Activated T-cell treated with anti-CD3 and anti-CD28 coated beads, Interleukin-2, amount 50 U/mL, for 72 hours (primary cell): ENCODE data around the gene SBNO2. TPM values are rescaled to one million over a fixed set of nuclear protein-coding genes. Genes with fewer than 3 reads are reported as not detected.

Experiments
- ATAC-seq, 2 donors: fragments of 150-1000 bp; cut with Tn5 transposase; replicated peaks in 1 of 2; 2 replicates each; pipeline ENCODE4 v1.10.0; 2021; ENCODE audit warnings: moderate library complexity in 2 of 2, mild to moderate bottlenecking in 1 of 2
- DNase-seq, 2 donors: peaks; one replicate each; pipeline ENCODE4 v3.0.0; 2021 to 2022; ENCODE audit warnings: mixed read lengths in 1 of 2
- H3K27ac Mint-ChIP-seq: one replicate; pipeline ENCODE4 v1.8.0; 2022; ENCODE audit warnings: mild to moderate bottlenecking, moderate library complexity, mixed read lengths
- H3K27me3 Mint-ChIP-seq: one replicate; pipeline ENCODE4 v1.8.0; 2022; ENCODE audit warnings: low read depth, mixed read lengths
- H3K36me3 Mint-ChIP-seq, 2 donors: one replicate each; pipeline ENCODE4 v1.8.0; 2022; ENCODE audit warnings: mixed read lengths in 2 of 2, mild to moderate bottlenecking in 1 of 2; ENCODE audit not compliant: insufficient read depth in 2 of 2
- H3K4me1 Mint-ChIP-seq: one replicate; pipeline ENCODE4 v1.8.0; 2022; ENCODE audit warnings: low read depth, mixed read lengths
- H3K4me3 Mint-ChIP-seq, 2 donors: one replicate each; pipeline ENCODE4 v1.8.0; 2022; ENCODE audit warnings: mild to moderate bottlenecking in 2 of 2, mixed read lengths in 2 of 2, moderate library complexity in 2 of 2
- H3K9me3 Mint-ChIP-seq, 2 donors: one replicate each; pipeline ENCODE4 v1.8.0; 2022; ENCODE audit warnings: mixed read lengths in 2 of 2
- total RNA-seq, 2 donors: library from RNA; stranded (reverse); gene quantifications; one replicate each; pipeline ENCODE4 v1.2.3, GENCODE V29; 2022

Gene SBNO2
- total RNA-seq, 2 donors from 2014 or later, result 142 to 146 TPM

- Mint-ChIP-seq H3K27ac (no peak overlapping the region), H3K9me3 (no peaks in the 10 kb centered on the region), H3K27me3 (no peaks in the 10 kb centered on the region), H3K36me3 (no peaks in the 10 kb centered on the region), H3K4me1 (no peaks in the 10 kb centered on the region), H3K4me3 (no peak overlapping the region)
- ATAC-seq (no peak), DNase-seq (no peak)
Observed at GRCh38 chr19:1157931-1158884, 15.9 kb downstream of the SBNO2 start.

DNA sequence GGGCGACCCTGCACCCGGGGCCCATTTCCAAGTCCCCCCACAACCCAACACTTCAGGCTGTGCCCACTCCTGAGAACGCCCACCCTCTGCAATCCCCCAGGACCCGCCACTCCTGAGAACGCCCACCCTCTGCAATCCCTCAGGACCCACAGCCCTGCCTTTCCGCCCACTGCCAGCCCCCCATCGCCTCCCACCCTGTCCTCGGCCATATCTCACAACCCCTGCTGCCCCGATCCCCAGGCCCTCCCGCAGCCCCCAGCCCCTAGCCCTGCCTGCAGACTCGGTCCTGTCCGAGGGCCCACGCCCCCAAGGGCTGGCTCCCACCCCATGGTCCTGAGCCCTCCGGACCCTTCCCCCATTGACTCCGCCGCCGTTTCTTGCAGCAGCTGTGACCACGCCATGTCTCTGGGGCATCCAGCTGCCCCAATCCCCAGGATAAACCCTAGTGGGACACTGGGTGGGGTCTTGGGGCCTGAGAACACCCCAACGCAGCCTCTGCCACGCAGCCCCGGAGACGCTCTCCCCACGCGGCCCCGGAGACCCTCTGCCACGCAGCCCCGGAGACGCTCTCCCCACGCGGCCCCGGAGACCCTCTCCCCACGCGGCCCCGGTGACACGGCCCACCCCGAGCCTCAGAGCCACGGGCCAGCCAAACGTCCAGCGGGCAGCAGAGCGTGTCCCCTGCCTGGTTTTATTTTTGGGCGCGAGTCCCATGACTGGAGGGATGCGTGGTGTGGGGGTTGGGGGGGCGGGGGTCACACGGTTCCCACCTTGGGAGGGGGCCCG is 17.0 kb downstream of the SBNO2 start:
- no peak overlapping the region for H3K27ac Mint-ChIP-seq
- no peaks in the 10 kb centered on the region for H3K4me1 Mint-ChIP-seq
- no peak overlapping the region for H3K4me3 Mint-ChIP-seq
- no peak for DNase-seq
- H3K36me3 Mint-ChIP-seq, result peaks cover 0 to 2% of the 10 kb centered on the region in 2 donors
- no peaks in the 10 kb centered on the region for H3K9me3 Mint-ChIP-seq
- ATAC-seq, result no peak
- H3K27me3 Mint-ChIP-seq, result no peaks in the 10 kb centered on the region

DNA sequence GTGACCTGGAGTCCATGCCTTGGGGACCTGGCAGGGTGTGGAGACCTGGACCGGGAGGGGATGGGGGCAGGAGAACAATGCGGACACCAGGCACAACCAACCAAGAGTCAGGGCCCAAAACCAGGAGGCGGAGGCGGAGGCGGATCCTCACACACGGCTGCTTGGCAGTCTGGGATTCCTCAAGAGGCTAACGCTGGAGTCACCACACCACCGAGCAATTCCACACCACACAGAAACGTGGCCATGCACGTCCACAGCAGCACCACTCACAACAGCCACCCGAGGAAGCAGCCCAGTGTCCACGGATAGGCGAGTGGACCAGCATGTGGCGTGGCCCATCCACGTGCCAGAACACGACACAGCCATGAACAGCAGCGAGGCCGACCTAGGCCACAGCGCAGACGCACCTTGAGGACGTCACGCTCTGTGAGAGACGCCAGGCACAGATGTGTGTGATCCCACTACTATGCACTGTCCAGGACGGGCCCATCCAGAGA is 17.7 kb downstream of the SBNO2 start:
- H3K4me1 Mint-ChIP-seq, result no peaks in the 10 kb centered on the region
- H3K27ac Mint-ChIP-seq, result no peak overlapping the region
- peaks cover 0 to 2% of the 10 kb centered on the region in 2 donors for H3K36me3 Mint-ChIP-seq
- no peaks in the 10 kb centered on the region for H3K9me3 Mint-ChIP-seq
- DNase-seq (no peak), ATAC-seq (no peak)
- H3K27me3 Mint-ChIP-seq, result no peaks in the 10 kb centered on the region
- H3K4me3 Mint-ChIP-seq, result no peak overlapping the region

DNA sequence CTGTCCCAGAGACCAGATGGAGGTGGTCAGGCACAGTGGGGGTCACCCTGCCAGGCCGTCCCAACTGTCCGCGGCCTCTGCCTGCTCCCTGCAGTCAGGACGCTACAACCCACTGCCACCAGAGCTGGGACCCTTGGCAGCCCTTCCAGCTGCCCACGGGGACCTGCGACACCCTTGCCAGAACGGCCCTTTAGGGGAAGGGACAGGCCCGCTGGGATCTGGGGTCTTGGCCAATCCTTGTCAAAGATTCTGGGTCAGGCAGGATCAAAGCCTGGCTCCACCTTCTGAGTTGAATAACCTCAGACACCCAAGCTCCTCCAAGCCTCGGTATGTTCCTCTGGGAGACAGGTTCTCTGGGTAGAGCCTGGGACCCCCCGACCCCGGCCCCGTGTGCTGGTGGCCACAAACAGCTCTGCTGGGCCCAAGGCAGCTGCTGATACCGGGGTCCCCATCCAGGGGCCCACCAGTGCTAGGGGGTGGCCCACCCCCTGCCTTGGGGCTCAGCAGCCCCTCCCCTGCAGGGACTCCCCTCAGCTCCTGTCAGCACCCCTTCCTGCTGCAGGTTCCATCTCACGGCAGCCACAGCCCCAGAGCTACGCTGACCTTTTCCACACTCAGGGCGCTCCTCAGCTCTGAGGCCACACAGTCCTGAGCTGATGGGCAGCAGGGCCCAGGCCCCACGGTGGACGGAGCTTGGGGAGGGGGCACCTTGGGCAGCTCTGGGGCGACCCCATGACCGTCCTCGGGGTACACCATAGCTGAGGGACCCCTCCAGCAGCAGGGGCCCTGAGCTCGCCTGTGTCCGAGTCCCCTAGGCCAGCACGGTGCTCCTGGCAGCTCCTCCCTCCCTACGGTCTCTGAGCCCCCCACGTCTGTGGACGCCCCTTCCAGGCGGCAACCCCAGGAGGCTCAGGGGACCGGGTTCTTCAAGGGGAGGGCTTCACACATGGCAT is 18.4 kb downstream of the SBNO2 start:
- Mint-ChIP-seq H3K27ac (no peak overlapping the region), H3K4me3 (no peak overlapping the region), H3K36me3 (peaks cover 0 to 2% of the 10 kb centered on the region in 2 donors), H3K4me1 (no peaks in the 10 kb centered on the region), H3K27me3 (no peaks in the 10 kb centered on the region), H3K9me3 (no peaks in the 10 kb centered on the region)
- no peak for ATAC-seq
- no peak for DNase-seq

- no peak for ATAC-seq
- Mint-ChIP-seq H3K27me3 (no peaks in the 10 kb centered on the region), H3K9me3 (no peaks in the 10 kb centered on the region), H3K27ac (no peak overlapping the region), H3K36me3 (peaks cover 0 to 2% of the 10 kb centered on the region in 2 donors), H3K4me3 (no peak overlapping the region), H3K4me1 (no peaks in the 10 kb centered on the region)
- DNase-seq, result no peak
Observed at GRCh38 chr19:1154731-1155351, 19.2 kb downstream of the SBNO2 start.

- Mint-ChIP-seq H3K9me3 (no peaks in the 10 kb centered on the region), H3K27me3 (no peaks in the 10 kb centered on the region), H3K27ac (no peak overlapping the region)
Observed at GRCh38 chr19:1153891-1154730, 20.0 kb downstream of the SBNO2 start.

GRCh38 chr19:1151917-1152587 is 22.0 kb downstream of the SBNO2 start:
- H3K27me3 Mint-ChIP-seq, result no peaks in the 10 kb centered on the region
- no peak overlapping the region for H3K4me3 Mint-ChIP-seq
- H3K4me1 Mint-ChIP-seq, result no peaks in the 10 kb centered on the region
- ATAC-seq (no peak), DNase-seq (no peak)
- no peaks in the 10 kb centered on the region for H3K9me3 Mint-ChIP-seq
- no peak overlapping the region for H3K27ac Mint-ChIP-seq
- H3K36me3 Mint-ChIP-seq, result peaks cover 0 to 2% of the 10 kb centered on the region in 2 donors

More at GRCh38 chr19:1153891-1154730, 20.0 kb downstream of the SBNO2 start:
- H3K36me3 Mint-ChIP-seq, result peaks cover 0 to 2% of the 10 kb centered on the region in 2 donors
- H3K4me3 Mint-ChIP-seq, result no peak overlapping the region
- H3K4me1 Mint-ChIP-seq, result no peaks in the 10 kb centered on the region
- DNase-seq (no peak), ATAC-seq (no peak)

DNA sequence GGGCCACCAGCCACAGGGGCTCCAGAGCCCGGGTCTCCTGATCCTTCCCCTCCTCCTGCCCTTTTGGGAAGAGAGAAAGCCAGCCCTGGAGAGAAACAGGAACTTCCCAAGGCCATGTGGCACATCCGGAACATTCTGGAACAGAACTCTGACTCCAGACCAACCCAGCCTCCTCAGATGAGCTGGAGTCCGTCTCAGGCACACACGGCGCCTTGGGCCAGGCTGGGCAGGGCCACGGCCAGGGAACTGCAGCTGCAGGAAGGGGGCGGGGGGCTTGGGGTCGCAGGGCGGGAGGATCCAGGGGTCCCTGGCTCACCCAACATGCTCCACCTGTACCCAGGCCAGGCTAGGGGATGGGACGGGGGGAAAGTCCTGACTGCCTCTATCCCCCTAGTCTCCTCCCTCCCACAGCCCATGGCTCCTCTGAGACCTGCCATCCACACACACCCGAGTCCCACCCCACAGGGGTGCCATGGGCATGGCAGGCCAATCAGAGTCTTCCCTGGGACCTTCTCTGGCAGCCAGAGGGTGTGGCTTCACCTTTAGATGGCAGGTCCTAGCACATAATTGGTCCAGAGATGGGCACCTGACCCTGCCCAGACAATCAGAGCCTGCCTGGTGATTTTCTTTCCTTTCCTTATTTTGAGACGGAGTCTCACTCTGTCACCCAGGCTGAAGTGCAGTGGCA is 22.9 kb downstream of the SBNO2 start:
- Mint-ChIP-seq H3K9me3 (no peaks in the 10 kb centered on the region), H3K36me3 (peaks cover 0 to 2% of the 10 kb centered on the region in 2 donors), H3K4me1 (no peaks in the 10 kb centered on the region), H3K27ac (no peak overlapping the region), H3K27me3 (no peaks in the 10 kb centered on the region), H3K4me3 (no peak overlapping the region)
- DNase-seq, result no peak
- no peak for ATAC-seq

- no peaks in the 10 kb centered on the region for H3K27me3 Mint-ChIP-seq
- peaks cover 0 to 2% of the 10 kb centered on the region in 2 donors for H3K36me3 Mint-ChIP-seq
- H3K27ac Mint-ChIP-seq, result no peak overlapping the region
- H3K9me3 Mint-ChIP-seq, result no peaks in the 10 kb centered on the region
- ATAC-seq (no peak), DNase-seq (no peak)
- H3K4me3 Mint-ChIP-seq, result no peak overlapping the region
- H3K4me1 Mint-ChIP-seq, result no peaks in the 10 kb centered on the region
Observed at GRCh38 chr19:1150333-1151036, 23.6 kb downstream of the SBNO2 start.

DNA sequence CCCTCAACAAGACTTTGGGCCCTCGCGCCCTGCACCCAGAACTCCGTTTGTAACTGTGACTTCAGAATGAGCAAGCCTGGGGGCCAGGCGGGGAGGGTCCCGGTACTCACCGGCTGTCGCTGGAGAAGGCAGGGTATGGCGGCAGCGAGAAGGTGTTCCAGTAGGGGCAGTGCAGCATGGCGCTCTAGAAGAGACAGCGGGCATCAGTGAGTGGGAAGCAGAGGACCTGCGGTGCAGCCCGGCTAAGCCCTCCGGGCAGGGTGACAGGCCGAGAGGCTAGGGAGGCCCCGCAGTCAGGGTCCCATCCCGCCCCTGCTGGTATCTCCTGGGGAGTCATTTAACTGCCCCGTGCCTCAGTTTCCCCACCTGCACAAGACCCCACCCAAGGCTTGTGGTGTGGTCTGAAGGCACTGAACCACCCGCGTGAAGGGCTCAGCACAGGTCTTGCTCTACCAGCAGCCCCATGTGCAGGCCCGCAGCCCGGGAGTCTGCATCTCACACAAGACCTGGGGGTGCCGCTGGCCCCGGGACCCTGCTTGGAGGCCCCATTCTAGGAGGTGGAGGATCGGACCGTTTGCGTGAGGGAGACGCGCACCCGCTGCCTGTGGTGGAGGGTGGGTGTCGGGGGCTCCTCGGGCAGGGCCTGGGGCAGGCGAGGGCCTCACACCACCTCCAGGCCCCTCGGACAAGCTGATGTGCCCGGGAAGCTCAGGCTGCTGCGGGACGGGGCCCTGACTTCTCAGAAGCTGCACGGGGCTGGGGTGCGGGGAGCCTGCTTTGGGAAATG is 24.6 kb downstream of the SBNO2 start:
- no peaks in the 10 kb centered on the region for H3K4me1 Mint-ChIP-seq
- no peak overlapping the region for H3K27ac Mint-ChIP-seq
- ATAC-seq, result no peak
- peaks cover 4 to 5% of the 10 kb centered on the region in 2 donors for H3K36me3 Mint-ChIP-seq
- no peak for DNase-seq
- no peaks in the 10 kb centered on the region for H3K9me3 Mint-ChIP-seq
- H3K4me3 Mint-ChIP-seq, result no peak overlapping the region
- H3K27me3 Mint-ChIP-seq, result no peaks in the 10 kb centered on the region
